Right hindlimb (tissue), 1 donor: ENCODE results near the gene THAP12.
"Not testable (repeated sequence)": the region's sequence is repeated elsewhere in the genome, so short reads cannot be mapped to it uniquely, and the experiment has no call there.

Source experiments
- DNase-seq: peaks from one replicate; pipeline ENCODE4 v3.0.0-alpha.2; 2018

The THAP12 gene

DNA sequence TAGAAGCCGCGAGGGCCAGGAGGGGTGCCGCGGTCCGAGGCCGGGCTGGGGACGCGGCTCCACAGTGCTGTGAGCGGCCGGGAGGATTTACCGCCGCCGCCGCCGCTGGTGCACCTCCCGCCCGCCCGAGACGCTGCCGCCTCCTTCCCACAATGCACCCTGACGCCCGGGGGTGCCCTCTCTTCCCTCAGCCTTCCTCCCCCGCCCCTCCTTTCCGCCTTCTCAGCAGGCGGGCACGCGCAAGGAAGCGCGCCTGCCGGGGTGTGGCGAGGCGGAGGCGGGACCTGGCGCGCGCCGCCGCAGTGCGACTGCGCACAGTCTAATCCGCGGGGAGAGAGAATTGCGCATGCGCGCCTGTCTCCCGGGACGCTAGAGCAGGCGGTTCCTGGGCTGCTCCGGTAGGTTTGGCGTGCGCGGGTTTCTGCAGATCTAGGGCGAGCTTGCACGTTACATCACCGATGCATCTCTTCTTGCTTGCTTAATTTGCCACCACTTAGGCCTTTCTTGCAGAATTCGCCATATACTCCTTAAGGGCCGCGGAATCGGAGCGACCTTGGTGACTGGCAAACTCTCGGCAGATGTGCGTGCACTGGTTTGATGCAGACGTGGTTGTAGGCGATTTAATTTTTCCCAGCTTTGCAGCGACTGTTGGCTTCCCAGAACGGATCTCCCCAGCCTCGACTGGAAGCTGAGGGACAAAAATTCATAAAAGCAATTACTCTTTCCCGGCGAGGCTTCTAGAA is at the start of gene THAP12, which contains the start of gene GVQW3:
Gene THAP12 (minus strand): TSS at position 156 of the 743 bp plus-strand sequence. CDS start 296 bp downstream, outside the sequence.
Gene GVQW3 (plus strand): TSS at position 347 of the 743 bp plus-strand sequence. CDS start 506 bp downstream, outside the sequence.
- DNase-seq = peak; percentile 99

GRCh38 chr11:76426660-76427059 is 45.7 kb upstream of the THAP12 start:
- DNase-seq = no peak

GRCh38 chr11:76424891-76425290 is 44.0 kb upstream of the THAP12 start:
- no peak for DNase-seq

DNA sequence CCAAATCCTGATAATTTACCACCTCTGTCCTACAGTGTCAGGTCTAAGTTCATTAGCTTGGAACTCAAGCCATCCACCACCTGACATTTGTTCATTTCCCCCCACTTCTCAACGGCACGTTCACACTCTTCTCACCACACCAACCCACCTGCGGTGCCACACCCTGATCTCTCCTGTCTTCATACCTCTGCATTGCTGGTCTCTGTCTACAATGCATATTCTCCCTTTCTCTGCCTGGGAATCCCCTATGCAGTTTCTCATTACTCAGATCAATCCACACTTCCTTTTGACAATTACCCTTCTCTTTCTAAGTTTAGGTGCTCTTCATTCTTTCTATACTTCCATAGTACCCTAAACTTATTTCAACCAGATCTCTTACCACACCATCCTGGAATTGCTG is 43.4 kb upstream of the THAP12 start:
- DNase-seq = no peak

DNA sequence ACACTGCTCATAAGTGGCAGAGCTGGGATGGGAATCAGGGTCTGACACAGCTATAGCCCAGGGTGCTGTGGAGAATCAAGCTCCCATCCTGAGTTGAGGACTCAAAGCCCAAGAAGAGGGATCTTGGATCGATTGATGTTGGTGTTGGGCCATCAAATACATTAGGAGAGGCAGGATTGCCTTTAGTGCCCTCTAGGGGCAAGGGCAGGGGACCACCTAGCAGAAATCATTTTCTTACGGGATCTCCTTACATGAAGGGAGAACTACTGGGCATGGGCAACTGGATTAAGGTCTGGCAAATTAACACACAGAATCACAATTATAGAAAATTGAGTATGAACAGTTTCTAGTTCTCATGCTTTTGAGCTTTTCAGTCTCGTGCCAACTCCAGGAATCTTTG is 39.0 kb upstream of the THAP12 start:
- DNase-seq = no peak

- DNase-seq = no peak
These were observed 34.1 kb upstream of the THAP12 start for GRCh38 chr11:76415073-76415472.

DNA sequence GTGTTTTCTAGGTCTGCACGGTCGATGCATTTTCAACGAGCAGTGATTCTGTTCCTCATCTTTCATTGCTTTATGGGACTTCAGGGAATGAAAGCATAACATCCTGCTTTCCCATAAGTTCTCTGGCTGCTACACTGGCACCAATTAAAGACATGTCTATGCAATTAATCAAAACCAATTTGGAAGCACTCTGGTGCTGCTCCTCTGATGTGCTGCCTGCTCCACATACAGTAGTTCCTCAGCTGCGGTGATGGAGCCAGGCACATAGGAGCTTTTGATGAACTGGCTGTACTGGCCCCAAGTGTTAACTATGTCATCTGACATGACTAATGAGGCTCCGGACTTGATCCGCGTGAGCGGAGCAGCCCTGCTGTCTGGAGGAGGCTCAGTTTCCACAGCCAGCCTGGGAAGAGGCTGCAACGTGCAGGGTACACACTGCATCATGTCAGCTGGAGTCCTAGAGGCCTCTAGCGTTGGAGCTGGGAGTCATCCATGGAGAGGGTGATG is 30.0 kb upstream of the THAP12 start:
- peak; percentile 73 for DNase-seq

GRCh38 chr11:76408171-76408965 is 27.4 kb upstream of the THAP12 start:
- no peak for DNase-seq

DNA sequence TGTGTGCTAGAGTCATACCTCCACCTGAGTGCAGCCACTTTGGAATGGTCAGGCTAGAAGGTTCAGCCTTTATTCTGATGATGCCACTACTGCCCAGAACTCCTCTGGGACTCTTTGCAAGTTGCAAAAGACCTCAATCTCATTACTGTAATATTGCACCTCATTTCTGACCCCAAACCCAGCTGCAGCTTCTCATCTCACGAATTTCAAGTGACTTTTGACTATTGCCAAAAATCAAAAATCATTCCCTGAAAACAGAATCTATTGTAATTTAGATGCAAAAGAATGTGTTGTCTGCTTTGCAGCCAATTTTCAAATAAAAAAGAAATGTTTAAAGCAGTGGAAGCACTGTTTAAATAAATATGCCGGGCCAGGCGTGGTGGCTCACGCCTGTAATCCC is 25.4 kb upstream of the THAP12 start:
- no peak for DNase-seq

- not testable (repeated sequence) for DNase-seq
These were observed 20.6 kb upstream of the THAP12 start for GRCh38 chr11:76401484-76401883.

- no peak for DNase-seq
These were observed 20.0 kb upstream of the THAP12 start for GRCh38 chr11:76400967-76401366.

GRCh38 chr11:76397383-76397782 is 16.5 kb upstream of the THAP12 start:
- DNase-seq = no peak

DNA sequence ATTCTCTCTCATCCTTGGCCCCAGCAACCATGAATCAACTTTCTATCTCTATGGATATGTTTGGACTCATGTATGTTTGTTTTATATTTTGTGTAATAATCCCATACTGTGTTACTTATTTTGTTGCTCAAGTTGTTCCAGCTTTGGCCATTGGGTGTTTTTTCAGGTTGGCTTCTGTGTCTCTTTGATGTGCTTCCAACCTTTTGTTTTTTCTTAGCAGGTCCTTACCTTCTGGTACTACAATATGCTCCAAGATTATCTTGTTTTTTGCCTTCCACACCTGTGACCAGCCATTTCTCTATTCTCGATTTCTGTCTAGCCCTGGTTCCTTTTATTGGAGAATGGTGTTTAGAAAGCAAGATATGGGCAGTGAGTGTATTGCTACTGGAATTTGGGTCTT is 14.4 kb upstream of the THAP12 start:
- DNase-seq = no peak

- DNase-seq = no peak
These were observed 13.5 kb upstream of the THAP12 start for GRCh38 chr11:76394411-76394810.

DNA sequence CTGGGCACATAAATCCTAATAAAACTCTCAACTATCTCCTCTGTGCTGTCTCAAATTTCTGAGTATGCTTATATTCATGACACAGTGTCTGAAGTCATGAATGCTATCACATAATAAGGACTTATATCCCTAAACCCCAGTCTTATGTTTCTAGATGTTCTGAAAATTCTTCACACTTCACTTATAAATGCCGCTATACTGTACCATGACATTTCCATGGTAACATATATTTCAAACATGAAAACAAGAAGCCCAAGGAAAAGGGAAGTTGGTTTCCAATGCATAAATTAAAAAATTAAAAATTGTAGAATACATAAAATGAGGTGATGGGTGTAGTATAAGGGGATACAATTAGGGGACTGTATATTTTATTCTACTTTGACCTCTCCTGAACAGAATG is 11.9 kb upstream of the THAP12 start:
- DNase-seq = no peak

DNA sequence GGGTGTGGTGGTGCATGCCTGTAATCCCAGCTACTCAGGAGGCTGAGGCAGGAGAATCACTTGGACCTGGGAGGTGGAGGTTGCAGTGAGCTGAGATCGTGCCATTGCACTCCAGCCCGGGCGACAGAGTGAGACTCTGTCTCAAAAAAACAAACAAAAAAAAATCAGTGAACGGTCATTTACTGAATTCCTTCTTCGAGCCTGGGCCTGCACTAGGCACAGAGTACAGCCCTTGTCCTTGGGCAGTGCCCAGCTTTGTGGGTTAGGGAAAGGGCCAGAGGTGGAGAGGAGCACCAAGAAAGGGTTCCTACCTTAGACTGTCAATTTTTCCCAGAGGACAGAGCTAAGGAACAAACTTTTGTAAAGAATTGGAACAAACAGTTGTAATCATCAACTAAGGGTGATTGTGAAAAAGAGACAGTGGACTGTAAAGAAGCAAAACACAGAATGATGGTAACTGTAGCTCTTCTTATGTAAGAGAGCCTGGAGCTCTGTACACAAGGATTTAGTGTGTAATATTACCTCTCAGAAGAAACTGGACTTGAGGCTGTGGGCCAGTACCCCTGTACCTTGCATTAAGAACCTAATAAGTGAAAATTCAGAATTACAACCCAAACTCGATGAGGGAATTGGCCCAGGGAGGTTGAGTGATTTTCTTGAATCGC is 11.0 kb upstream of the THAP12 start:
- no peak for DNase-seq

DNA sequence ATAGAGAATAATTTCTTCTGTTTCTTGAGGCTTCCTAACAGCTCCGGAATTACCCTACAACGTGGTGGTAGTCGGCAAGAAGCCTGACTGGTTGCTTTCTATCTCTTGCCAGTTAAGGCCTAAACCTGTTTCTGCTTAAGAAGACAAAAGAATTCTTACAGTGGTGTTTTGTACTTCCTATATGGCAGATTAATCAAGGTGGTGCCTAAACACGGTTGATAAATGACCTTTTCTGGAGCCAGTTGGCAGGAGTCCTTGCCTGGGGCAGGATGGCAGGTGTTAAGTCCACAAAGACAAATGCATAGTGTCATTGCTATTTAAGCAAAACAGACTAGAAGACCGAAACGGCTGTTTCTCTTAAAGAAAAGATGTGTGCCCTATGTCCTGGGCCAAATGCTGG is 10.1 kb upstream of the THAP12 start:
- DNase-seq = no peak

DNA sequence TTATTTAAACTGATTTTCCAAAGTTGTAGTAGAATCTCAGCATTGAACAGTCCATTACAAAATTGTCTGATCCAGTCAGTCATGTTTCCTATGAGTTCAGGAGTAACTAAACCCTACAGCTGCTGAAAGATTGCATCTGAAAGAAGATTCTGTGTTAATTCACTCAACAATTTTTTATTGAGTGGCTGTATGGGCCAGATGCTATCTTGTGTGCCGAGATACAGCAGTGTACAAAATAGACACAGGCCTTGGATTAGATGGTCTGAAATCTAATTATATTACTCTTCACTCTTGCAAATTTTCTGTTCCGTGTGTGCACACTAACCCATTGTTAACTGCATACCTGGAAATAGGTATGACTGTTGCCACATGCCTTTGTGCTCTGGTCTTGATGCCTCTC is 7.5 kb upstream of the THAP12 start:
- DNase-seq = no peak

DNA sequence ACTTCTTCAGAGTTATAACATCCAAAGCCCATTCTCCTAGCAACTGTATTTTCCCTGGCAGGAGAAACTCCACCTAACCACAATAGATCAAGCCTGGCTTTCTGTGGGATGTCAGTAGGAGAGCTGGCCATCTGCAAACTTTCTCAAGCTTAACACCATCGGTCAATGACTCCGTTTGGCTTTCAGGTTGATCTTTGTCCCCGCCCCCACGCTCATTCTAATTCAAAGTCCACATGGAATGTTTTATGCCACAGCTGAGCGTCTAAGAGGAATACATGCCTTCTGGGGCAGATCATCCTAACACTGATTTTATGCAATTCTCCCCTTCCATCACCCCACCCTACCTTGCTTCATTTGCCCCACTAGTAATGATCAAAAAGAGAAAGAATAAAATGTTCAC is 5.0 kb upstream of the THAP12 start:
- no peak for DNase-seq

DNA sequence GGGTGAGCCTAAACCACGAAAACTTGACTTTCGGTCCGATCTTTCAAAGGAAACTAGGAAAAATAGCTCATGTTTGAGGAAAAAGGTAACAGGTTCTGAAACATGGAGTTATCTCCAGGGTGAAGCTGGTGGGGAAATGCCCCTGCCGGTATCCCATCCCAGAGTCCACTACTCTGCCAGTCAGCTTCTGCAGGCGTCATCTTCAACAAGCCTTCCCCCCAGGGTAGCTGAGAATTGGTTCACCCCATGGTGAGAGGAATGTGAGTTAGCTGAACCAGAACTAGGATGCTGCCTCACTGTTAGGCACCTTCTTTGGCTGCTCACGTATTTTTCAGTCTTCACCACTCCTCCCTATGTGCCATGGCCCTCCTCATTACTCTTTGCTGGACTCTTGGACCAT is 1.3 kb upstream of the THAP12 start:
- no peak for DNase-seq

- peak; percentile 58 for DNase-seq
These were observed 564 bp downstream of the THAP12 start for GRCh38 chr11:76380159-76380976.

- DNase-seq = no peak
These were observed 1.1 kb downstream of the THAP12 start for GRCh38 chr11:76379807-76380158.
